HL-60/S4 treated with retinoic acid at 250 ng/mL for 4 days and 3 days (cell line): ENCODE results near the gene YIPF6.
"Not testable (repeated sequence)": the region's sequence is repeated elsewhere in the genome, so short reads cannot be mapped to it uniquely, and the experiment has no call there.

Source experiments
- in situ Hi-C: fragments of 300-500 bp; cut with MboI; formaldehyde crosslinking; loops from 2 replicates; pipeline ENCODE4 v1.7.0; 2022; ENCODE audit warnings: low sequenced_read_pairs

The YIPF6 gene, protein sequence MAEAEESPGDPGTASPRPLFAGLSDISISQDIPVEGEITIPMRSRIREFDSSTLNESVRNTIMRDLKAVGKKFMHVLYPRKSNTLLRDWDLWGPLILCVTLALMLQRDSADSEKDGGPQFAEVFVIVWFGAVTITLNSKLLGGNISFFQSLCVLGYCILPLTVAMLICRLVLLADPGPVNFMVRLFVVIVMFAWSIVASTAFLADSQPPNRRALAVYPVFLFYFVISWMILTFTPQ

DNA sequence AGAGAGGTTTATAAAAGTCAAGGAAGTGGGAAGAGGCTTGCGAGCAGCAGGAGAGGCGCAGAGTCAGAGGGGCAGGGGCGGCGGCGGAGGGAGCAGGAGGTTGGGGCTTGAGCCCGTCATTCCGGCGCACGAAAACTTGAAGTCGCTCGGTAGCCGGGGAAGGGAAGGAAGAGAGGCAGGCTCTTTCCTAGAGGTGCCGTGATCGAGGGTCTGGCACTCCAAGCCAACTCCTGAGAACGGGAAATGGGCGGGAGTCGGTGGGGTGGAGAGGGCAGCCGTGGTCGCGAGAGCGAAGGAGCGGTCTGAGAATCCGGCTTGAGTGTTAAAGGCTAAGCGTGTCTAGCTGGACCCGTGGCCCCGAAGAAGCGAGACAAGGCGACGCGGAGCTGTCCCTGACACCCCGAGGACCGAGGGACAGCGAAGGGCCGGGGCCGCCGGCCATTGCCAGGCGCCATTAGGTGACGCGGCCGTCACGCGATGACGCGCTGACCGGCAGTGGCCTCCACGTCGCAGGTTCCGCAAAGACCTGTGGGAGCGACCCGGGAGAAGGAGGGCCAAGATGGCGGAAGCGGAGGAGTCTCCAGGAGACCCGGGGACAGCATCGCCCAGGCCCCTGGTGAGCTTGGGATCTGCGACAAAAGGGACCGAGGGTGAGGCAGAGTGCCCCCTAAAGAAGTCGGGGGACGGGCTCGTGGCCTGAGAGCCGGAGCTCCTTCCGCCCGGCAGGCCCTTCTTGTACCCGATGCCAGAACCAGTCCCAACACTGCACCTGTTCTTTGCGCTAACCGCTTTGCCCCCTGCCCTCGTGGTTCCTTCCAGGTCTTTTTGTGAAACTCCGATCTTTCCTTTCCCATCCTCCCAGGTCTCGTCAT, at the start of gene YIPF6:
TSS of gene YIPF6 (plus strand) at position 544 of the 872 bp plus-strand sequence. CDS start at position 560, 16 bp downstream.
- in situ Hi-C loops: no loop called here

DNA sequence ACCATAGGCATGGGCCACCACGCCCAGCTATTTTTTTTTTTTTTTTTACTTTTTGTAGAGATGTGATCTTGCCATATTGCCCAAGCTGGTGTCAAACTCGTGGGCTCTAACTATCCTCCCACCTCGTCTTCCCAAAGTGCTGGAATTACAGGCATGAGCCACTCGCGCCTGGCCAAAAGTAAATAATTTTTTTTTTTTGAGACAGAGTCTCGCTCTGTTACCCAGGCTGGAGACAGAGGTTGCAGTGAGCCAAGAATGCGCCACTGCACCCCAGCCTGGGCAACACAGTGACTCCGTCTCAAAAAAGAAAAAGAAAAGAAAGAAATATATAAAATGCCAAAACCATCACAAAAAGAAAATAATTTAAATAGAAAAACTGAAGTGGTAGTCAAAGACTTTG, 47.1 kb upstream of the YIPF6 start:
- in situ Hi-C loops: no loop called here

- in situ Hi-C loops: no loop called here
Measured at GRCh38 chrX:68454476-68455150, 44.2 kb upstream of the YIPF6 start.

DNA sequence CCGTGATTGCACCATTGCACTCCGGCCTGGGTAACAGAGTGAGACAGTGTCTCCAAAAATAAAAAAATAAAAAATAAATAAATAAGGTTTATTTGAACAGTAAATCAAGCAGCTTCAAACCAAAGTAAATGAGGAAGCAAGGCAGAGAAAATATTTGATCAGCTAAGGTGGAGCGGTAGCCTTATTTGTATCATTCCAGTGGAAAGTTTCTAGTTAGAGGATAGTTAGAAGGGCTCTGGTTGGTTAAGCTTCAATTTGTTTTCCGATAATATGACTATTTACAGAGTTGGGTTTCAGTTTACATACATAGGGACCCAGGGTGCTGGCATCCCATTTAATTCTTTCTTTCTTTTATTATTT, 43.7 kb upstream of the YIPF6 start:
- in situ Hi-C loops: no loop called here

GRCh38 chrX:68461093-68461492, 37.8 kb upstream of the YIPF6 start:
- in situ Hi-C loops: no loop called here

GRCh38 chrX:68461576-68461975, 37.3 kb upstream of the YIPF6 start:
- in situ Hi-C loops: no loop called here

DNA sequence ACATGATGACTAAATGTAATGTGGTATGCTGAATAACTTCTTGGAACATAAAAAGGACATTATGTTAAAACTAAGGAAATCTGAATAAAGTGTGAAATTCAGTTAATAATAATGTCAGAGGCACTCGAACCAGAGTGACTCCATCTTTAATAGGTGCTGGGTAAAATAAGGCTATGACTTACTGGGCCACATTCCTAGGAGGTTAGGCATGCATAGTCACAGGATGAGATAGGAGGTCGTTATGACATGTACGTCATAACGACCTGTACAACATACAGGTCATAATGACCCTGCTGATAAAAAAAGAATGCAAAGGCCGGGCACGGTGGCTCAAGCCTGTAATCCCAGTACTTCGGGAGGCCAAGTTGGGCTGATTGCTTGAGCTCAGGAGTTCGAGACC, 36.7 kb upstream of the YIPF6 start:
- in situ Hi-C loops: no loop called here

DNA sequence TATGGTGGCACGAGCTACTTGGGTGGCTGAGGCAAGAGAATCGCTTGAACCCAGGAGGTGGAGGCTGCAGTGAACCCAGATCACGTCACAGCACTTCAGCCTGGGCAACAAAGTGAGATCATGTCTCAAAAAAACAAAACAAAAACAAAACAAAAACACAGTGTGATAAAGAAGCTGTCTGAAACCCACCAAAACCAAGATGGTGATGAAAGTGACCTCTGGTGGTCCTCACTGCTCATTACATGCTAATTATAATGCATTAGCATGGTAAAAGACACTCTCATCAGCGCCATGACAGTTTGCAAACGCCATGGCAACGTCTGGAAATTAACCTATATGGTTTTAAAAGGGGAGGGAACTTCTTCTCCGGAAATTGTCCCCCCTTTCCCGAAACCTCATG, 36.2 kb upstream of the YIPF6 start:
- in situ Hi-C loops: no loop called here

DNA sequence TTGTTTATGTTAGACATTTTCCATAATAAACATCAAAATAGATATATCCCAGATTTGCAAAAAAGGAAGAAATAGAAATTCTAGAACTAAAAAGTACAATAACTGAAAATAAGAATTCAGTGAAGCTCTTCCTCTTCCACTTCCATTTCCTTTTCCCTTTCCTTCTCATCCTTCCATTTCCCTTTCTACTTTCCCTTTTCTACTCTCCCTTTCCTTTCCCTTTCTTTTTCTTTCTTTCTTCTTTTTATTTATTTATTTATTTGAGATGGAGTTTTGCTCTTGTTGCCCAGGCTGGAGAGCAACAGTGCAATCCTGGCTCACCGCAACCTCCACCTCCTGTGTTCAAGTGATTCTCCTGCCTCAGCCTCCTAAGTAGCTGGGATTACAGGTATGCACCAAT, 35.0 kb upstream of the YIPF6 start:
- in situ Hi-C loops: no loop called here

DNA sequence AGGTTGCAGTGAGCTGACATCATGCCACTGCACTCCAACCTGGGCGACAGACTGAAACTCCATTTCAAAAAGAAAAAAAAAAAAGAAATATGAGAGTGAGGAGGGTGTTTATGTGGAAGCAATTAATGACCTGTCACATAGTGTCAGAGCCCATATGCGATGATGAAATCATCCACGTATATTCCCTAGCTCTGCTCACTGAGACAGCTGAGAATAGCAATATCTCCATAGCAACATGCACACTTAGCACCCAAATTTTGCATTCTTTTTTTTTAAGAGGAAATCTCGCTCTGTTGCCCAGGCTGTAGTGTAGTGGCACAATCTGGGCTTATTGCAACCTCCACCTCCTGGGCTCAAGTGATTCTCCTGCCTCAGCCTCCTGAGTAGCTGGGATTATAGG, 34.1 kb upstream of the YIPF6 start:
- in situ Hi-C loops: no loop called here

DNA sequence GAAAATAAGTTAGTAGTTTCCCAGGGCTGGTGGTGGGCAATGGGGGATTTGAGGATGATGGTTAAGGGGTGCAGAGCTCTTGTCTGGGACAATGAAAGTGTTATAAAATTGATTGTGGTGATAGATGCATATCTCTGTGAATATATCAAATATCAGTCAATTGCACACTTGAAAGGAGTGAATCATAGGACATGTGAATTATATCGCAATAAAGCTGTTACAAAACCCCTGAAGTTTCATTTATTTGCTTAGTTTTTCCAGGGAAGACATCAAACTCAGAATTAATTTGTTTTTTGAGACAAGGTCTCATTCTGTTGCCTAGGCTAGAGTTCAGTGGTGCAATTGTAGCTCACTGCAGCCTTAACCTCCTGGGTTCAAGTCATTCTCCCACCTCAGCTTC, 17.9 kb upstream of the YIPF6 start:
- in situ Hi-C loops: no loop called here

- in situ Hi-C loops: not testable (repeated sequence)
Measured at GRCh38 chrX:68486198-68486597, 12.7 kb upstream of the YIPF6 start.

GRCh38 chrX:68487254-68487653, 11.6 kb upstream of the YIPF6 start:
- in situ Hi-C loops: no loop called here

GRCh38 chrX:68487924-68488323, 10.9 kb upstream of the YIPF6 start:
- in situ Hi-C loops: no loop called here

- in situ Hi-C loops: no loop called here
Measured at GRCh38 chrX:68488657-68489056, 10.2 kb upstream of the YIPF6 start.

DNA sequence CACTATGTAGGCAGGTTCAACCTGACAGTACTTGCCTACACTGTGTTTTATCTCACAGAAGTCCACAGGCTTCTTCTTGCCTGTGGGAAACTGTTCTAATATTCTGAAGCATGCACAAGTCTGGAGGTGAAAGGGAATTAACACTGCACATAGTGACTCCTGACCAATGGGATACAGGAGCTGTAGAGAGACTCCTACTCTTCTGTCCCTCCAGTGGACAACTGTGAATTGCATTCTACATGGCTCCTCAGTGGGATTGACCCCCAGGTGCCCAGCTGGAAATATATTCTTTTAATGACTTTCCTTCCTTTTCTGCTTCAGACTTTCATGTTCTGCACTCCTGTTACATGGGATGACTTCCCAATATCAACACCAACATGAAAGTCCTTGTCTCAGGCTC, 8.2 kb upstream of the YIPF6 start:
- in situ Hi-C loops: no loop called here

DNA sequence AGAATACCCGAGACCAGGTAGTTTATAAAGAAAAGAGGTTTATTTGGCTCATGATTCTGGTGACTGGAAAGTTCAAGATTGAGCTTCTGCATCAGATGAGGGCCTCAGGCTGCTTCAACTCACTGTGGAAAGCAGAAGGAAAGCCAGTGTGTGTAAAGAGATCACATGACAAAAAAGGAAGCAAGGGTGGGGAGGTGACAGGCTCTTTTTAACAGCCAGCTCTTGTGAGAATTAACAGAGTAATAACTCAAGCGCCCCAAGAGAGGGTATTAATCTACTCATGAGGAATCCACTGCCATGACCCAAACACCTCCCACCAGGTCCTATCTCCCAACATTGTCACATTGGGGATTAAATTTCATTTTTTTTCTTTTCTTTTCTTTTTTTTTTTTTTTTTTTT, 6.3 kb upstream of the YIPF6 start:
- in situ Hi-C loops: no loop called here

GRCh38 chrX:68493776-68494175, 5.1 kb upstream of the YIPF6 start:
- in situ Hi-C loops: not testable (repeated sequence)

DNA sequence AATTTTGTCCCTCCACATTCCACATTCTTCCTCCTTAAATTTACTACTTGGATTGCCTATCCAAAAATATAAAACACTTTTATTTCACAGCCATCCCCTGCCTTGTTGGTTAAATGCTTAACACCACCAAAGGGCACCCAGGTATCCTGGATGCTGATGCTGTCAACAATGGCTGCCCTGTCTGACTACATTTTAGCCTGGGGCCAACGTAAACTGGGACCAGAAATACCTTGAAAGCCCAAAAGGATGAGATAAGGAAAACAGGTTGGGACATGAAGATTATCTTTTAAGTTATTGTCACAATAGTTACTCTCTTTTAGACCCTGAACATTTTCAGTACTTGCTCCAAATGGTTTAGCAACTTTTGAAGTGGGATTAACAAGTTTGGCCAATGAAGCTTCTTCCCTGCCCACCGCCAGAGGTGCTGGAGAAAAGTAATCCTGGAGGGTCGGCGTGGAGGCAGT, 775 bp upstream of the YIPF6 start:
- in situ Hi-C loops: no loop called here

- in situ Hi-C loops: loop anchor here (25.0 kb wide), 1 partner anchor 212 kb away; no protein-coding TSS in a partner anchor
Measured at GRCh38 chrX:68499543-68500504, 973 bp downstream of the YIPF6 start.
